ENCODE results near the gene SH3GL2.

SH3GL2 gene

GRCh38 chr9:17695482-17695881 is 116.6 kb downstream of the SH3GL2 start:
- ATAC-seq (replicated peaks; ENCODE audit: extremely low read depth, poor library complexity, severe bottlenecking), result no peak
- Mint-ChIP-seq H3K27ac (ENCODE audit: low read depth) (no peak overlapping the region), H3K9me3 (peaks cover 13% of the 10 kb centered on the region), H3K4me1 (no peaks in the 10 kb centered on the region), H3K4me3 (no peak overlapping the region), H3K27me3 (no peaks in the 10 kb centered on the region), H3K36me3 (ENCODE audit: insufficient read depth) (no peaks in the 10 kb centered on the region)
- DNase-seq (ENCODE audit: low spot score in 2 of 2), result no peak

- DNase-seq (ENCODE audit: low spot score in 2 of 2) (no peak), ATAC-seq (replicated peaks; ENCODE audit: extremely low read depth, poor library complexity, severe bottlenecking) (no peak)
- Mint-ChIP-seq H3K27ac (ENCODE audit: low read depth) (no peak overlapping the region), H3K27me3 (no peaks in the 10 kb centered on the region), H3K4me3 (no peak overlapping the region), H3K4me1 (no peaks in the 10 kb centered on the region), H3K36me3 (ENCODE audit: insufficient read depth) (no peaks in the 10 kb centered on the region), H3K9me3 (peaks cover 12% of the 10 kb centered on the region)
These were observed 120.9 kb downstream of the SH3GL2 start for GRCh38 chr9:17699615-17700330.

GRCh38 chr9:17706347-17706746 is 127.5 kb downstream of the SH3GL2 start:
- DNase-seq (ENCODE audit: low spot score in 2 of 2) (no peak), ATAC-seq (replicated peaks; ENCODE audit: extremely low read depth, poor library complexity, severe bottlenecking) (no peak)
- Mint-ChIP-seq H3K9me3 (peaks cover 11% of the 10 kb centered on the region), H3K36me3 (ENCODE audit: insufficient read depth) (no peaks in the 10 kb centered on the region), H3K4me3 (no peak overlapping the region), H3K27me3 (no peaks in the 10 kb centered on the region), H3K4me1 (no peaks in the 10 kb centered on the region), H3K27ac (ENCODE audit: low read depth) (no peak overlapping the region)

- ATAC-seq (replicated peaks; ENCODE audit: extremely low read depth, poor library complexity, severe bottlenecking), result no peak
- Mint-ChIP-seq H3K9me3 (peaks cover 29% of the 10 kb centered on the region), H3K4me1 (no peaks in the 10 kb centered on the region), H3K4me3 (no peak overlapping the region), H3K27ac (ENCODE audit: low read depth) (no peak overlapping the region), H3K36me3 (ENCODE audit: insufficient read depth) (no peaks in the 10 kb centered on the region), H3K27me3 (no peaks in the 10 kb centered on the region)
- DNase-seq (ENCODE audit: low spot score in 2 of 2), result no peak
These were observed 140.2 kb downstream of the SH3GL2 start for GRCh38 chr9:17719053-17719452.

- H3K9me3 Mint-ChIP-seq, result peaks cover 28% of the 10 kb centered on the region
- no peaks in the 10 kb centered on the region for H3K4me1 Mint-ChIP-seq
- H3K27ac Mint-ChIP-seq (ENCODE audit: low read depth), result no peak overlapping the region
- DNase-seq (ENCODE audit: low spot score in 2 of 2) (no peak), ATAC-seq (replicated peaks; ENCODE audit: extremely low read depth, poor library complexity, severe bottlenecking) (no peak)
- no peaks in the 10 kb centered on the region for H3K27me3 Mint-ChIP-seq
- H3K36me3 Mint-ChIP-seq (ENCODE audit: insufficient read depth), result no peaks in the 10 kb centered on the region
- H3K4me3 Mint-ChIP-seq, result no peak overlapping the region
These were observed 143.1 kb downstream of the SH3GL2 start for GRCh38 chr9:17721954-17722353.

GRCh38 chr9:17723656-17724055 is 144.8 kb downstream of the SH3GL2 start:
- no peak for DNase-seq (ENCODE audit: low spot score in 2 of 2)
- ATAC-seq (replicated peaks; ENCODE audit: extremely low read depth, poor library complexity, severe bottlenecking), result no peak
- Mint-ChIP-seq H3K36me3 (ENCODE audit: insufficient read depth) (no peaks in the 10 kb centered on the region), H3K27me3 (no peaks in the 10 kb centered on the region), H3K27ac (ENCODE audit: low read depth) (no peak overlapping the region), H3K9me3 (peaks cover 24% of the 10 kb centered on the region), H3K4me1 (no peaks in the 10 kb centered on the region), H3K4me3 (no peak overlapping the region)

- Mint-ChIP-seq H3K36me3 (ENCODE audit: insufficient read depth) (no peaks in the 10 kb centered on the region), H3K9me3 (peaks cover 35% of the 10 kb centered on the region), H3K4me1 (no peaks in the 10 kb centered on the region), H3K4me3 (no peak overlapping the region), H3K27ac (ENCODE audit: low read depth) (no peak overlapping the region), H3K27me3 (no peaks in the 10 kb centered on the region)
- no peak for DNase-seq (ENCODE audit: low spot score in 2 of 2)
- ATAC-seq (replicated peaks; ENCODE audit: extremely low read depth, poor library complexity, severe bottlenecking), result no peak
These were observed 146.6 kb downstream of the SH3GL2 start for GRCh38 chr9:17725399-17726010.

- Mint-ChIP-seq H3K36me3 (ENCODE audit: insufficient read depth) (no peaks in the 10 kb centered on the region), H3K27ac (ENCODE audit: low read depth) (no peak overlapping the region), H3K9me3 (peaks cover 35% of the 10 kb centered on the region), H3K27me3 (no peaks in the 10 kb centered on the region), H3K4me3 (no peak overlapping the region), H3K4me1 (no peaks in the 10 kb centered on the region)
- ATAC-seq (replicated peaks; ENCODE audit: extremely low read depth, poor library complexity, severe bottlenecking) (no peak), DNase-seq (ENCODE audit: low spot score in 2 of 2) (no peak)
These were observed 147.4 kb downstream of the SH3GL2 start for GRCh38 chr9:17726298-17726697.

GRCh38 chr9:17730899-17731298 is 152.0 kb downstream of the SH3GL2 start:
- Mint-ChIP-seq H3K27me3 (no peaks in the 10 kb centered on the region), H3K4me1 (no peaks in the 10 kb centered on the region), H3K9me3 (peaks cover 19% of the 10 kb centered on the region), H3K36me3 (ENCODE audit: insufficient read depth) (no peaks in the 10 kb centered on the region), H3K27ac (ENCODE audit: low read depth) (no peak overlapping the region), H3K4me3 (no peak overlapping the region)
- ATAC-seq (replicated peaks; ENCODE audit: extremely low read depth, poor library complexity, severe bottlenecking) (no peak), DNase-seq (ENCODE audit: low spot score in 2 of 2) (no peak)

- Mint-ChIP-seq H3K4me3 (no peak overlapping the region), H3K9me3 (peaks cover 17% of the 10 kb centered on the region), H3K4me1 (no peaks in the 10 kb centered on the region), H3K36me3 (ENCODE audit: insufficient read depth) (no peaks in the 10 kb centered on the region), H3K27ac (ENCODE audit: low read depth) (no peak overlapping the region), H3K27me3 (no peaks in the 10 kb centered on the region)
- no peak for ATAC-seq (replicated peaks; ENCODE audit: extremely low read depth, poor library complexity, severe bottlenecking)
- no peak for DNase-seq (ENCODE audit: low spot score in 2 of 2)
These were observed 152.4 kb downstream of the SH3GL2 start for GRCh38 chr9:17731308-17731707.

- Mint-ChIP-seq H3K4me1 (no peaks in the 10 kb centered on the region), H3K27ac (ENCODE audit: low read depth) (no peak overlapping the region), H3K36me3 (ENCODE audit: insufficient read depth) (no peaks in the 10 kb centered on the region), H3K4me3 (no peak overlapping the region), H3K27me3 (no peaks in the 10 kb centered on the region), H3K9me3 (peaks cover 20% of the 10 kb centered on the region)
- ATAC-seq (replicated peaks; ENCODE audit: extremely low read depth, poor library complexity, severe bottlenecking) (no peak), DNase-seq (ENCODE audit: low spot score in 2 of 2) (no peak)
These were observed 155.8 kb downstream of the SH3GL2 start for GRCh38 chr9:17734674-17735073.

- Mint-ChIP-seq H3K36me3 (ENCODE audit: insufficient read depth) (no peaks in the 10 kb centered on the region), H3K9me3 (peaks cover 12% of the 10 kb centered on the region), H3K27me3 (no peaks in the 10 kb centered on the region), H3K27ac (ENCODE audit: low read depth) (no peak overlapping the region), H3K4me3 (no peak overlapping the region), H3K4me1 (no peaks in the 10 kb centered on the region)
- DNase-seq (ENCODE audit: low spot score in 2 of 2), result no peak
- no peak for ATAC-seq (replicated peaks; ENCODE audit: extremely low read depth, poor library complexity, severe bottlenecking)
These were observed 157.0 kb downstream of the SH3GL2 start for GRCh38 chr9:17735859-17736258.

- Mint-ChIP-seq H3K9me3 (peaks cover 25% of the 10 kb centered on the region), H3K27me3 (no peaks in the 10 kb centered on the region), H3K36me3 (ENCODE audit: insufficient read depth) (no peaks in the 10 kb centered on the region), H3K4me1 (no peaks in the 10 kb centered on the region), H3K27ac (ENCODE audit: low read depth) (no peak overlapping the region), H3K4me3 (no peak overlapping the region)
- no peak for DNase-seq (ENCODE audit: low spot score in 2 of 2)
- ATAC-seq (replicated peaks; ENCODE audit: extremely low read depth, poor library complexity, severe bottlenecking), result no peak
These were observed 160.2 kb downstream of the SH3GL2 start for GRCh38 chr9:17739022-17739421.
